ENCODE measurements around the gene LIX1L. TPM values are rescaled to one million over a fixed set of nuclear protein-coding genes. Genes with fewer than 3 reads are reported as not detected.

Gene LIX1L
- polyA plus RNA-seq, 4 donors, result 0.67 to 7.1 (median 4.5) TPM

DNA sequence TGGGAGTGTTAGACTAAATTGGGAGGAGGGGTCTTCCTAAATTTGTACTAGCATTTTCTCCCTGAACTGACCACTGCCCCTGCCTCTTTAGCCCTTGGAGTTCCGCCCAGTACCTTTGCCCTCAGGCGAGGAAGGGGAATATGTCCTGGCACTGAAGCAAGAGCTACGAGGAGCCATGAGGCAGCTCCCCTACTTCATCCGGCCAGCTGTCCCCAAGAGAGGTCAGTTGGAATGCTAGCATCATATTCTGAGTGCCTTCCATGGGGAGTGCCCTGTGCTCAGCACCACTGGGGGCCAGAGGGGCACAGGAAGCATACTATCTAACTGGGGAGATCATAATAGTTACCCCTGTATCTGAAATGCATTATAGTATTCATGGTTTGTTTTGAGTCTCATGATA, 17.4 kb upstream of the LIX1L start:
- Histone ChIP-seq H3K27me3 (ENCODE audit: control insufficient read depth in 3 of 3, insufficient read depth in 3 of 3, low read length in 3 of 3) (no peaks in the 10 kb centered on the region), H3K4me1 (ENCODE audit: control insufficient read depth in 3 of 3, insufficient read depth in 2 of 3, low read depth in 1 of 3, low read length in 2 of 3) (peaks cover 7 to 24% (median 13%) of the 10 kb centered on the region in 3 donors), H3K4me3 (ENCODE audit: low read depth in 1 of 3, low read length in 3 of 3) (no peak overlapping the region), H3K36me3 (ENCODE audit: control insufficient read depth in 3 of 3, insufficient read depth in 2 of 3, low read depth in 1 of 3, low read length in 3 of 3) (no peaks in the 10 kb centered on the region), H3K9me3 (ENCODE audit: control insufficient read depth in 2 of 2, insufficient read depth in 1 of 2, low read depth in 1 of 2, low read length in 1 of 2) (no peaks in the 10 kb centered on the region), H3K27ac (ENCODE audit: low read depth in 1 of 3, low read length in 2 of 3) (no peak overlapping the region)
- FAIRE-seq, result no peak
- no peak for DNase-seq
- 73 to 80% (median 80%) methylated on average over 4 of the region's 4 CpGs for WGBS, 3 donors

- no peaks in the 10 kb centered on the region for H3K36me3 ChIP-seq (ENCODE audit: control insufficient read depth in 3 of 3, insufficient read depth in 2 of 3, low read depth in 1 of 3, low read length in 3 of 3)
- H3K9me3 ChIP-seq (ENCODE audit: control insufficient read depth in 2 of 2, insufficient read depth in 1 of 2, low read depth in 1 of 2, low read length in 1 of 2), result no peaks in the 10 kb centered on the region
- H3K27me3 ChIP-seq (ENCODE audit: control insufficient read depth in 3 of 3, insufficient read depth in 3 of 3, low read length in 3 of 3), result no peaks in the 10 kb centered on the region
- WGBS, 3 donors, result 80 to 92% (median 86%) methylated on average over 7 of the region's 7 CpGs
- H3K4me3 ChIP-seq (ENCODE audit: low read depth in 1 of 3, low read length in 3 of 3), result no peak overlapping the region
- DNase-seq (no peak), FAIRE-seq (no peak)
- H3K4me1 ChIP-seq (ENCODE audit: control insufficient read depth in 3 of 3, insufficient read depth in 2 of 3, low read depth in 1 of 3, low read length in 2 of 3), result peaks cover 4 to 19% (median 9%) of the 10 kb centered on the region in 3 donors
- no peak overlapping the region for H3K27ac ChIP-seq (ENCODE audit: low read depth in 1 of 3, low read length in 2 of 3)
Measured at GRCh38 chr1:145974721-145975120, 16.9 kb upstream of the LIX1L start.

DNA sequence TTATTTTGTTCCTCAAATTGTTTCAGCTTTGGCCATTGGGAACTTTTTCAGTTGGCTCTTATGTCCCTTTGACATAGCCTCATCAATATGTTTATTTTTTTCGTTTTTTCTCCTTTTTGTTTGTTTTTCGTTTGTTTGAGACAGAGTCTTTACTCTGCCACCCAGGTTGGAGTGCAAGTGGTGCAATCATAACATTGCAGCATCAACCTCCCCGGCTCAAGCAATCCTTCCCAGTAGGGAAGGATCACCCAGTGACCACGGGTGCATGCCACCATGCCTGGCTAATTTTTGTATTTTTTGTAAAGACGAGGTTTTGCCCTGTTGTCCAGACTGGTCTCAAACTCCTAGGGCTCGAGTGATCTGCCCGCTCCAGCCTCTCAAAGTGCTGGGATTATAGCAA, 14.8 kb upstream of the LIX1L start:
- FAIRE-seq (no peak), DNase-seq (no peak)
- Histone ChIP-seq H3K9me3 (ENCODE audit: control insufficient read depth in 2 of 2, insufficient read depth in 1 of 2, low read depth in 1 of 2, low read length in 1 of 2) (peaks cover 0 to under 1% of the 10 kb centered on the region in 2 donors), H3K27me3 (ENCODE audit: control insufficient read depth in 3 of 3, insufficient read depth in 3 of 3, low read length in 3 of 3) (no peaks in the 10 kb centered on the region), H3K36me3 (ENCODE audit: control insufficient read depth in 3 of 3, insufficient read depth in 2 of 3, low read depth in 1 of 3, low read length in 3 of 3) (no peaks in the 10 kb centered on the region), H3K4me1 (ENCODE audit: control insufficient read depth in 3 of 3, insufficient read depth in 2 of 3, low read depth in 1 of 3, low read length in 2 of 3) (peaks cover 0 to under 1% (median 0%) of the 10 kb centered on the region in 3 donors), H3K4me3 (ENCODE audit: low read depth in 1 of 3, low read length in 3 of 3) (no peak overlapping the region), H3K27ac (ENCODE audit: low read depth in 1 of 3, low read length in 2 of 3) (no peak overlapping the region)
- 79 to 91% (median 86%) methylated on average over 7 of the region's 7 CpGs for WGBS, 3 donors

GRCh38 chr1:145967288-145967687, 9.5 kb upstream of the LIX1L start:
- Histone ChIP-seq H3K4me3 (ENCODE audit: low read depth in 1 of 3, low read length in 3 of 3) (no peak overlapping the region), H3K27ac (ENCODE audit: low read depth in 1 of 3, low read length in 2 of 3) (no peak overlapping the region), H3K9me3 (ENCODE audit: control insufficient read depth in 2 of 2, insufficient read depth in 1 of 2, low read depth in 1 of 2, low read length in 1 of 2) (peaks cover 0 to 7% of the 10 kb centered on the region in 2 donors), H3K27me3 (ENCODE audit: control insufficient read depth in 3 of 3, insufficient read depth in 3 of 3, low read length in 3 of 3) (peaks cover 0 to 17% (median 0%) of the 10 kb centered on the region in 3 donors), H3K36me3 (ENCODE audit: control insufficient read depth in 3 of 3, insufficient read depth in 2 of 3, low read depth in 1 of 3, low read length in 3 of 3) (no peaks in the 10 kb centered on the region), H3K4me1 (ENCODE audit: control insufficient read depth in 3 of 3, insufficient read depth in 2 of 3, low read depth in 1 of 3, low read length in 2 of 3) (peaks cover 2 to 19% (median 7%) of the 10 kb centered on the region in 3 donors)
- FAIRE-seq, result no peak
- WGBS, 3 donors, result 95 to 99% (median 98%) methylated on average over 2 of the region's 2 CpGs
- no peak for DNase-seq

GRCh38 chr1:145965119-145965744, 7.4 kb upstream of the LIX1L start:
- Histone ChIP-seq H3K4me1 (ENCODE audit: control insufficient read depth in 3 of 3, insufficient read depth in 2 of 3, low read depth in 1 of 3, low read length in 2 of 3) (peaks cover 2 to 35% (median 7%) of the 10 kb centered on the region in 3 donors), H3K9me3 (ENCODE audit: control insufficient read depth in 2 of 2, insufficient read depth in 1 of 2, low read depth in 1 of 2, low read length in 1 of 2) (peaks cover 0 to 7% of the 10 kb centered on the region in 2 donors), H3K4me3 (ENCODE audit: low read depth in 1 of 3, low read length in 3 of 3) (peak overlapping the region; percentile 50 to 69 (median 56)), H3K27ac (ENCODE audit: low read depth in 1 of 3, low read length in 2 of 3) (peak overlapping the region; percentile 60 to 96 (median 83)), H3K27me3 (ENCODE audit: control insufficient read depth in 3 of 3, insufficient read depth in 3 of 3, low read length in 3 of 3) (peaks cover 0 to 38% (median 0%) of the 10 kb centered on the region in 3 donors), H3K36me3 (ENCODE audit: control insufficient read depth in 3 of 3, insufficient read depth in 2 of 3, low read depth in 1 of 3, low read length in 3 of 3) (no peaks in the 10 kb centered on the region)
- WGBS, 3 donors, result 0 to 1% (median 0%) methylated on average over 5 of the region's 5 CpGs
- no peak for DNase-seq
- no peak for FAIRE-seq

DNA sequence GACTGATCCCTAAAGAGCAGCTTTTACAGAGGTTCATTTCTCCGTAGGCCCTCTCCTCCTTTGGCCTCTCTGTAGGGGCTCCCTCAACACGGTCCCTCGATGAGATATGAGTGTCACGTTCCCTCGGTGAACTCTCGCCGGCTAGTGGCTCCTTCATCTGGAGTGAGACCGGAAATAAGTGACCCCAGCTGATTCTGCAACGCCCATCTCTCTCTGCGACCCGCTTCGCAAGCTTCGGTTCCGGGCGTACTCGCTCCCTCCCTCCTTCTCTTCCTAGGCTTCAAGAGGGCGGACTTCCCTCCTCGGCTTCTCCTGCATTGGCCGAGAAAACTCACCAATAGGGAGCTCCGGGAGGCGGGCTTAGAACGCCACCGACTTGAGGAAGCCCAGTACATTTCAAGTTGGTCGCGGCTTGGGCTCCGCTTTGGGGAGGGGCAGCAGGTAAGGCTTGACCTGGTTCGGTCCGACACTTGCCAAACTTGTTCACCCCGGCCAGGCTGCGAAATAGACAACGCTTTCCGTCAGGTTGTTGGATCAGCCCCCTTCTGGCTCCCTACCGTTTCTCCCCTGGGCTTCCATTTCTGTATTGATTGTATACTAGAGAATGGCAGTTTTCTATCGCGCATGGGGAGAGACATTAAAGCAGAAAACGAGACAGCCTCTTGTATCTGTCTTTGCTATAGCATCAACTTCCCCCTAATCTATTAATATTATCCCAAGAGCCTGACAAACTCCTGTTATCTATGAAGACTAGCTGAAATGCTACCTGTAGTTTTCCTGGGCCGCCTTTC, 6.7 kb upstream of the LIX1L start, which contains the start of the genes ANKRD34A and POLR3GL:
ANKRD34A (minus strand) TSS at position 248 of the 791 bp plus-strand sequence. CDS start 2,816 bp downstream, outside the sequence.
POLR3GL (plus strand) TSS at position 363 of the 791 bp plus-strand sequence. CDS start 10,176 bp downstream, outside the sequence.
- Histone ChIP-seq H3K4me3 (ENCODE audit: low read depth in 1 of 3, low read length in 3 of 3) (peak within 1 kb of the TSS; percentile 50 to 69 (median 56)), H3K36me3 (ENCODE audit: control insufficient read depth in 3 of 3, insufficient read depth in 2 of 3, low read depth in 1 of 3, low read length in 3 of 3) (no peaks in the 10 kb centered on the region), H3K9me3 (ENCODE audit: control insufficient read depth in 2 of 2, insufficient read depth in 1 of 2, low read depth in 1 of 2, low read length in 1 of 2) (peaks cover 0 to 7% of the 10 kb centered on the region in 2 donors), H3K27ac (ENCODE audit: low read depth in 1 of 3, low read length in 2 of 3) (peak within 1 kb of the TSS; percentile 60 to 96 (median 83)), H3K4me1 (ENCODE audit: control insufficient read depth in 3 of 3, insufficient read depth in 2 of 3, low read depth in 1 of 3, low read length in 2 of 3) (peaks cover 2 to 38% (median 7%) of the 10 kb centered on the region in 3 donors), H3K27me3 (ENCODE audit: control insufficient read depth in 3 of 3, insufficient read depth in 3 of 3, low read length in 3 of 3) (peaks cover 0 to 45% (median 0%) of the 10 kb centered on the region in 3 donors)
- peak; percentile 96 to 98 for DNase-seq
- WGBS, 3 donors, result 0 to 1% (median 1%) methylated on average over 37 of the region's 37 CpGs
- FAIRE-seq, result no peak

GRCh38 chr1:145963265-145964019, 5.6 kb upstream of the LIX1L start:
- Histone ChIP-seq H3K27me3 (ENCODE audit: control insufficient read depth in 3 of 3, insufficient read depth in 3 of 3, low read length in 3 of 3) (peaks cover 0 to 55% (median 0%) of the 10 kb centered on the region in 3 donors), H3K4me1 (ENCODE audit: control insufficient read depth in 3 of 3, insufficient read depth in 2 of 3, low read depth in 1 of 3, low read length in 2 of 3) (peaks cover 2 to 39% (median 7%) of the 10 kb centered on the region in 3 donors), H3K4me3 (ENCODE audit: low read depth in 1 of 3, low read length in 3 of 3) (peak overlapping the region; percentile 50 to 69 (median 56)), H3K9me3 (ENCODE audit: control insufficient read depth in 2 of 2, insufficient read depth in 1 of 2, low read depth in 1 of 2, low read length in 1 of 2) (peaks cover 0 to 7% of the 10 kb centered on the region in 2 donors), H3K36me3 (ENCODE audit: control insufficient read depth in 3 of 3, insufficient read depth in 2 of 3, low read depth in 1 of 3, low read length in 3 of 3) (no peaks in the 10 kb centered on the region), H3K27ac (ENCODE audit: low read depth in 1 of 3, low read length in 2 of 3) (peak overlapping the region in 2 of 3 donors; percentile 83 to 96)
- FAIRE-seq (no peak), DNase-seq (no peak)
- WGBS, 3 donors, result 24 to 35% (median 33%) methylated on average over 5 of the region's 5 CpGs

Data from small intestine (tissue), 7 donors.